8988T (cell line): ENCODE data around the gene IBSP.

Experiments
- DNase-seq: peaks from one replicate; pipeline ENCODE4 v3.0.0; 2011

The IBSP gene

DNA sequence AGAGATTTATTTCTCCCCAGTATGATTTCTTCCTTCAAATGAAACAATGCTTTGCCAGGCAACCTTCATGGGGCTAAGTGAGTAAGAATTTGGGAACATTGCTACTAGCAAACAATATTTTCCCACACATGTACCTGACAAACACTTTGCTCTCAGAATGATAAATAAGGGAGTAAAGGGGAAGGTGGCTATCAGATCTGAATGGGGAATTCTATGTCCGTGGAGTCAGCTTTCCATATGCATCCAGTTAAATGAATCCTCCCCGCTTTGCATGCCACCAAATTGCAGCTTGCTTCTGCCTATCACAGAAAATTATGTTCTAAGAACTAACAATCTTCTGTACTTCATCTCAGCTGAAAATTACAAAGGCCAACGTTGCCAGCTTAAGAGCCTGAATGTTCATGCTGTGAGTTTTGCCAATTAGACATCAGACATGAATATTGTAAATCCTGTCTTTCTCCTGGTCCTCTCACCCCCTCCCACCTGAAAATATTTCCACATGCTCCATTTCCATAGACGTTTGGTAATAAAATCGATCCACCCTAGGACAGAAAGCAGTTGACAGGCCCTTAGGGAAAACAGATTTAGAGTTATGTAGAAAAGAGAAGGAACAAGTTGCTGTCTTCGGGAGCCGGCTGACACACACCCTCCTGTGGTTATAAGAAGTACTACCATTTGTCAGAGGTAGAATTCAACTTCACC lies 39.7 kb downstream of the IBSP start:
- DNase-seq = no peak

- no peak for DNase-seq
Measured at GRCh38 chr4:87839592-87839946, 40.2 kb downstream of the IBSP start.

DNA sequence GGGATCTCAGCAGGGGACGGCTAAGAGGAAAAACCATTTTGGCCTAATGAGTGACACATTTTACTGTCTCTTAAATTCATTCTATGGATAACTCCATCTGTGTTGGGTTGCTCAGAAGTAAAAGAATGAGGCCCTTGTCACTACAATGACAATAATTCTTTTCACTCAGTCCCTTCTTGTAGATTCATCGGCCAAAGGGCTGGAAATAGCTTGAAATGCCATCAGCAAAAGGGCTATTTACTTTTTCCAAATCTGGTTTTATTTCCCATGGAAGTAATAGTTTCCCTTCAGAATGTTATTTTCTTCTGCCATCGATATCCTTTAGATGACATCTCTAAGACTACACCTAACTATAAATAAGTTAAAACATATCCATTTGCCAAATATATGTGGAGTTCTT lies 40.8 kb downstream of the IBSP start:
- DNase-seq = no peak

DNA sequence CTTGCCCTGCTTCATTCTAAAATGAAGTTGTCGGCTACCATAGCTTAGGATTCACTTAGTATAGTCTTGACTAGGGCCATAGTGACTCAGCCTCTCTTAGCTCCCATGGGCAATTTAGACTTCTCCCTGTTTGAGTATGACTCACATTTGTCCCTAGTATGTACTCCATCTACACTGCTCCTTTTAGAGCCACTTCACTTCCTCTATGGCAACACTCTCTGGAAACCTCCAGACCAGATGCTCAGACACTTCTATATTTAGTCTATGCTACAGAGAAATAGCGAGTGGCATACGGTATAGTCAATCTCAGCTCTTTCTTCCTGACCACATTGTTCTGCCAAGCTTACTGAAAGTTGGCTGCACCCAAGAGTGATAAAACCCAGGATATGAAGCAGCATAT lies 44.6 kb downstream of the IBSP start:
- no peak for DNase-seq

DNA sequence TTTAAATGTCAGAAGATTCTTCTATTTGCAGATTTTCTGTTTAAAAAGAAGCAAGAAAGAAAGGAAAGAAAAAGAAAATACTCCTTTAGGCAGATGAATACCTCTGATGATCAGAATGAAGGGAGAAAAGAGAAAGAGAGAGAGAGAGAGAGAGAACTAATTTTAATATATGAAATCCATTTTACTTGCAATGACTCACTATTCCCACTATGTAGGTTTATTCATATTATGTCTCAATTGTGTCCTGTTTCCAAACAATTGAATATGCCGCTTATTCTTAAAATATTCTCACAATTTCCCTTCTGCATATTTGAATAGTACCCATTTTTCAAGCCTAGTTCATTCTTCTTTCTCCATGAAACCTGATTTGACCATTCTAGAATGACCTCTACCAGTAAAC lies 45.1 kb downstream of the IBSP start:
- DNase-seq = no peak

DNA sequence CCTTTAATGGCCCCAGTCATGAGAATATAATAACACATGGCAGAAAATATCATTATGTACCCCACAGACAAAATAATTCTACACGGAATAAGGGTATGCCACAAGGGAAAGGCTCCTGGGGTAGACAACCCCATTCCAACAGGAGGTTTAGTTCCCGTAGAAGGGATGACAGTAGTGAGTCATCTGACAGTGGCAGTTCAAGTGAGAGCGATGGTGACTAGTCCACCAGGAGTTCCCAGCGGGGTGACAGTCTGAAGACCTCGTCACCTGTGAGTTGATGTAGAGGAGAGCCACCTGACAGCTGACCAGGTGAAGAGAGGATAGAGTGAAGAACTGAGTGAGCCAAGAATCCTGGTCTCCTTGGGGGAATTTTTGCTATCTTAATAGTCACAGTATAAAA lies 46.9 kb downstream of the IBSP start:
- no peak for DNase-seq

- no peak for DNase-seq
Measured at GRCh38 chr4:87848622-87849351, 49.4 kb downstream of the IBSP start.

GRCh38 chr4:87849612-87850011 lies 50.3 kb downstream of the IBSP start:
- no peak for DNase-seq

DNA sequence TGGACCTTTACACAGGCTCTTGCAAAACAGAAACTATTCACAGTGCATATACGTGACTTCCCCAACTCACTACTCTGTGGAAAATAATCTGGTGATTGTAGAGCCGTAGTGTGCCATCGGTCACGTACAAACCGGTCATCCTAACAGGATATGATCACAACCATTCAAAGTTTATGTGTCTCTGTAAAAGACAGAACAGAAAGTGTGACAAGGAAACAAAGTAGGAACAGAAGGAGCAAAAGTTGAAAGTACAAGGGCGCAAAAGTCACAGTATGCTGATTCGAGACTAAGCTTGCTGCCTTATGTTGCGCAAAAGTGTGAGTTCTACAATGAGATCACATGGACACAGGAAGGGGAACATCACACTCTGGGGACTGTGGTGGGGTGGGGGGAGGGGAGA lies 52.0 kb downstream of the IBSP start:
- no peak for DNase-seq

DNA sequence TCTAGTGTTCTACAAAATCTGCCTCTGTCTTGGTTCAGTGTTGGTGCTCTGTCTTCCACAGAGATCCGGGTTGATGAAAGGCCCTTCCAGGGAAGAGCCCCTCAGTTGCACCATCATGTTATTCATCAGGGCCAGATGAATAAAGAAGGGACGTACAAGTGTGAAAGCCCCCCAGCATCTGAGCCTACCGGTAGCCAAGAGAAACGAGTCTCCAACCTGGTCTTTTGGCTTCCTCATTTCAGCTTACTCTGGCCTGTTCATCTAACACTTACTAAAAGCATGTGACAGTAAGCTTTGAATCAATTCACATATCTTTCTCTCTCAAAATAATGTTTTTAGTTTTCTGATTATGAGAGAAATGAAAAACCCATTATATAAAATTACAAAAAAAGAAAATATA lies 52.6 kb downstream of the IBSP start:
- no peak for DNase-seq

DNA sequence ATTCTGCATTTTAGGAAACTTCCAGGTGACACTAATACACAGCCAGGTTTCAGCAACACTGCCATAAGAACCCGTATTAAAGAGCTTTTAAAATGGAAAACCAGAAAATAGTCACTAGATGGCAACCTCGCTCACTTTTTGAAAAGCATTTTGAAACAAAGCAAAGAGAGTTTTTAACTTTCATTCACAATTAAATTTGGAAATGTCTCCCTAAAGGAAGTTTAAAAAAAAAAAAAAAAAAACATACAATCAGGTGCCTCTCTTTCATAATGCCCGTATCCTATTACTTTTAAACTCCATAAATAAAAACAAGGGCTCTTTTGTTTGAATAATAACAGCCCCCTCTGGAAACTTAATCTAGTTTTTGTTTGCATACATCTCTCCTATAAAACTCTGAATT lies 53.8 kb downstream of the IBSP start:
- DNase-seq = no peak

GRCh38 chr4:87853891-87854290 lies 54.5 kb downstream of the IBSP start:
- no peak for DNase-seq

DNA sequence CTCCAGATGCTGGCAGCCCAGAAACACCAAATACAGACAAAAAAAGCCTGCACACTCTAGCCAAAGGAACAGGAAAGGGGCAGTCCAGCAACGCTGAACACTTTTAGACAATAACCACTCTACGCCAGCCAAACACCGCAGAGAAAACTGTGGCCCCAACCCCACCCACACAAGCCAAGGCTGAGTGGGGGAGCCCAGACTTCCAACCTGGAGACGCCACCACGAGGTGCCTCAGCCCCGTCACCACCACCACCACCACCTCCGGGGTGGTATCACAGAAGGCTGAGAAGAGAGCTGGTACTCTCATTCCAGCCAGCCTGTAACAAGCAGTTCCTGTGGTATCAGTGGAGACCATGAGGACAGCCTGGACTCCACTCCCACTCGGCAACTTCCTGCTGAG lies 56.2 kb downstream of the IBSP start:
- DNase-seq = no peak

DNA sequence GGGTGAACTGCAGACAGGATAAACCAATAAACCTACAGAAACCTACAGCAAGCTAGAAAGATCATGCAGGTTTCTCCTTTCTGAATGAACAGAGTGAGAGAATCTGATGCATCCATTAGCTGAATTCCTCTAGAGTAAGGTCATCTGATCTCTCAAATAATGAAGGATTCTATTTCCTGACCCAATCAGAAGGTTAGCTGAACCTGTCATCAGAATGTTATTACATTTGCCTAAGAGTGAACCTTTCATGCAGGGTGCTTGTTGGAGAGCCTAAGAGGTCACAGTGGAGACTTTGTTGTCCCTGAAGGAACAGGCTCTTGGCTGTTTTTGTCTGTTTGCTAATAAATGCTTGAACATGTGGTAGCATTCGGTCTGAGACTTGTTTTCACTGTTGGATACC lies 57.5 kb downstream of the IBSP start:
- no peak for DNase-seq

DNA sequence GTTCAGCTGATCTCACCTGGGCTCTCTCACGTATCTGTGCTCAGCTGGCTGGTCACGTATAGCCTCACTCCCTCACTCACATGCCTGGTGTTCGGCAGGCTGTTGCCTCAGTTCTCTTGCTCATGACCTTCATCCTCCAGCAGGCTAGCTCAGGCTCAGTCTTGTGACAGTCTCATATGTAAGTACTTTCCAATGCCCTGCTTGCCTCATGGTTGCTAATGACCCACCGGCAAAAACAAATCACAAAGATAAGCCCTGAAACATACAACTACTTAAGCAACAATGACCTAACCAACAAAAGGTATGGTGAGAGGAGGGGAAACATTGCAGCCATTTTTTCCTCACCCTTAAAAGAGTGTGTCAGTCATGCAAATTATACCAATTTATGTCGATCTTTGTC lies 58.4 kb downstream of the IBSP start:
- no peak for DNase-seq
